Activated CD8-positive, alpha-beta memory T cell treated with anti-CD3 and anti-CD28 coated beads for 48 hours (primary cell): Measurements from ENCODE around the gene LMF1.

Source experiments
- DNase-seq, 3 experiments: peaks; one replicate each; pipeline ENCODE4 v3.0.0-alpha.2; 2020; ENCODE audit warnings: low read depth in 2 of 3, low spot score in 2 of 3

Gene LMF1

DNA sequence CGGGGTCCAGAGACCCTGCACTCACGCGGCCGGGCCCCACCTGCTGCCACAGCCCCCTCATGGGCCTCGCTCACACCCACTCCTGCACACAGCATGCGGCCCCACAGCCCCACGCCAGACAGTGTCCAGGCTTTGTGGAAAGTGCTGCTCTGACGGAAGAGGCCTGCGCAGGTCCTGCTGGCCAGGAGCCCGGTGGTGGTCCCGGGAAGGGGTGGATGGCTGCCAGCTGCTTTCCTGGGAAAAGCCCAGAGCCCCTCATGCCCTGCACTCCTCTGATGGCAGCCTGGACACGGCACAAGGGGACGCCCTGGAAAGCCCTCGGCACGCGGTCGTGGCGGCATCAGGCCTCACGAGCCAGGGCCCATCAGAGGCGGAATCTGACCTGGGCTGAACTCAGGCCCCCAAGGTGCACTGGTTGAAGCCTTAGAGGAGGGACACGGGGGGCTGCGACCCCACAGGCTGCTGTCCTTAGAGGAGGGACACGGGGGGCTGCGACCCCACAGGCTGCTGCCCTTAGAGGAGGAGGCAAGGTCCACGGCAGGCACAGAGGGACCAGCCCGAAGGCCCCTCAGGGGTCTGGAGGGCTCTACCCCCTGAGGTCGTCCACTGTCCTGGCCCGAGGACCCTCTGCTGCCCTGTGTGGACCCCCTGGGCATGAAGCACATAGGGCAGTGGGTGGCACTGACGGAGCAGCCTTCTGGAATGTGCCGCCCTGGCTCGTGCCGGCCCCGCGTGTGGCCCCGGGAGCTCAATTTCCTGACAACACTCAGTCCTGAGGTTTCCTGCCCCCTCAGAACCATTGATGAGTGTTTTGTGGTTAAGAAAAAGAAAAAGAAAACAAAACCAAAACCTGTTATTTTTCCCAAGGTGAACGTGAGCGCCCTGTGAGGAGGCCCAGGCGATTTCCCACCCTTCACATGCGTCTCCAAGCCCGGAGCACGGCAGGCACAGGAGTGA is 32.9 kb upstream of the LMF1 start:
- DNase-seq = peak in 1 of 3 experiments; percentile 29

DNA sequence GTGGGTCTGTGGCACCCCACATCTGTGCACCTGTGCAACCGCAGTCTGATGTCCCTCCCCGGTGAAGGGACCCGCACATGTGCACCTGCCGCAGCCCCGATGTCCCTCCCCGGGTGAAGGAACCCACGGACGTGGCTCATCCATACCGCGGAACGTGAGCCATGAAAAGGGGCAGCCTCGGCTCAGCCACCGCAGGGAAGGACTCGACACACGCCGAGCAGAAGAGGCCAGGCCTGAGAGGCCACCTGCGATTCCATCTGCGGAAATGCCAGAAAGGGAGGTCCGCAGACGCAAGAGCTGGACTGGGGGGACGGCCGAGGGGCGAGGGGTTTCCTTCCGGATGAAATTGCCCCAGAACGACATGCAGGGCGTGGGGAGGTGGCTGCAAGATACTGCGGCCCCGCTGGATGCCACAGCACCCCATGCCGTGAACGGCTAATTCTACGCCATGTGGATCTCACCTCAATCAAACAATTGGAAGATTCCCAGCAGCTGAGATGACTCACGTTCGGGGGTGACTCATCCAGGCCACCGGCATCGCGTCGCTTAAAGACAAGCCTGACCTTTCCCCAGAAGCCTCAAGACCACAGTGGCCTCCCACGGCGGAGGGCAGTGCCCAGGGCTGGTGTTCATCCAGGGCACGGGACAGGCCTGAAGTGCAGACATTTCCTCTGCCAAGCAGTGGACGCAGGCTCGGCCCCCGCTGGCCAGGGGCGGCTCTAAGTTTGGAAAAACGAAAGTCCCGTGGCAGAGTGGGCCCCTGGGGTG is 31.8 kb upstream of the LMF1 start:
- DNase-seq = peak; percentile 58 to 66 (median 66)

DNA sequence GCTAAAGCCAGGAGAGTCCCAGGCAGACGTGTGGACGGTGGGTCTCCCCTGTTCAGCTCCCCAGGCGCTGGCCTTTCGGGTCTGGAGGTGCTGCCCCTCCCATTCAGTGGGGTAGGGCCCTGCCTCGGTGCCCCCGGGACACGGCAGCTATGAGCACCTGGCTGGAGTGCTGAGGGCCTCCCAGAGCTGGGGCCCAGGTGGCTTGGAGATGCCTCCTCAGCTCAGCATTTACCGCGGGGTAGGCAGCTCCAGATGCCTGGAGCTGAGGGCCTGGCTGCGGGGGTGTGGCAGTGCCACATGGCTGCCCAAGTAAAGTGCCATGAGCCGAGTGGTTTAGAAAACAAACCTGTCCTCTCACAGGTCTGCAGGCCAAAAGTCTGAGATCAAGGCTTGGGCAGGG is 30.3 kb upstream of the LMF1 start:
- no peak for DNase-seq

DNA sequence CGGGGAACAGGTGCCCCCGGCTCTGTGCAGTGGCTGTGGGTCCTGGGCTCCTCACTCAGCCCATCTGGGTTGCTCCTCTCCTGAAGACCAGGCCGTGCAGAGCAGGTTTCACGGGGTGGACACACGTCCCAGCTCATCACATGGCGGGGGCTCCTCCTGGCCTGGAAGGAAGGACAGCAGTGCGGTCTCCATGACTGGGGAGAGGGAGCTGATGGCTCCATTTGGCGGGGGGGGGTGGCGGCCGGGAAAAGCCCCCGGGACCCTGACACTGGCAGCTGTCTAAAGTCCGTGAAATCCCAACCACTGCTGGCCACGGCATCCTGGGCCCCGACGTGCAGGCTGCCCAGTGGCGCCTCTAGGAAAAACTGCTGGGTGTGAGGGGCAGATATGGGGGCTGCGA is 29.8 kb upstream of the LMF1 start:
- no peak for DNase-seq

DNA sequence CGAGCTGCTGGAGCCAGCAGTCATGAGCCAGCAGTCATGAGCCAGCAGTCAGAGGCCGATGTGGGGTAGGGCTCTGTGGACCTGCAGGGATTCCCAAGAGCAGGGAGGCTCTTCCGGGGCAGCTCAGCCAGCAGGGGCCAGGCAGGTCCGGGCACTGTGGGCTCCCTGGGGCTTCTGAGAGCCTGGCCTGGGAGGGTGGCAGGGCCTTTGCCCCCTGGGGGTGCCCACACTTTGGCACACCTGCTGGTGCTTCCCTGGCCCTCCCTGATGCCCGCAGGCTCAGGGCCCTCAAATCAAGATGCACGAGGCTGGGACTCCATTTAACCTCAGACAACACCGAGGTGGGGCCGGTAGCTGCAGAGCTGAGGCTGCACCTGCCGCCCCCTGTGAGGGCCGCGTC is 28.9 kb upstream of the LMF1 start:
- DNase-seq = no peak

DNA sequence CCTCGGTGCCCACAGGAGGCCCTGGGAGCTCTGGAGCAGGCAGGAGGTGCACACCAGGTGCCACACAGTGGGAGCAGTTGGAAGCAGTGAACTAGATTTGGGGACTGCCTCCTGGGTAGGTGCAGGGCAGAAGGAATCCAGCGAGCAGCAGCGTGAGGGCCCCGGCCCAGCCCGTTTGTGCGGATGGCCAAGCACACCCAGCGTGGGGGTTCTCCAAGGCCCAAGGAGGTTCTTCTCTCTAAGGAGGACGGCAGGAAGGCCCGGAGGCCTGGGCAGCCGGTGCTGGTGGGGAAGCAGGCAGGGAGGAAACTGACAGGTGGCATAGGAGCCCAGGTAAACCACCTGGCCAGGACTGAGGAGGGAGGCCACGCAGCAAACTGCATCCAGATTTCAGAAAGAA is 27.8 kb upstream of the LMF1 start:
- no peak for DNase-seq

DNA sequence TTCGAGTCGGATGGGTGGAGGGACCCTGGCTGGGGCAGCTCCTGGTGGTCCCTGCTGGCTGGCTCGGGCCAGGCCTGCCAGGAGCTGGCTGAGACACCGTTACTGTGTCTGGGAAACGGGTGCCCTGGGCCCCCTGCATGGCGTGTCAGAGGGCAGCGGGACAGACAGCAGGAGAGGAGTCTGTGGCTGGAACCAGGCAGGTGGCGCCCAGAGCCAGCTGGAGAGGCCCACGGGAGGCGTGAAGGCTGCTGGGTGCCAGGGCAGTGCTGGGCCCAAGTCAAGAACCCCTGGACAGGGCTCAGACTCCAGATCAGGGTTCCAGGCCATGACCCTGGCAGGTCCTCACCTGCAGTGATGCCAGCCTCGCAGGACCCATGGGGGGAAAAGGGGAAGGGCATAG is 27.4 kb upstream of the LMF1 start:
- DNase-seq = no peak

DNA sequence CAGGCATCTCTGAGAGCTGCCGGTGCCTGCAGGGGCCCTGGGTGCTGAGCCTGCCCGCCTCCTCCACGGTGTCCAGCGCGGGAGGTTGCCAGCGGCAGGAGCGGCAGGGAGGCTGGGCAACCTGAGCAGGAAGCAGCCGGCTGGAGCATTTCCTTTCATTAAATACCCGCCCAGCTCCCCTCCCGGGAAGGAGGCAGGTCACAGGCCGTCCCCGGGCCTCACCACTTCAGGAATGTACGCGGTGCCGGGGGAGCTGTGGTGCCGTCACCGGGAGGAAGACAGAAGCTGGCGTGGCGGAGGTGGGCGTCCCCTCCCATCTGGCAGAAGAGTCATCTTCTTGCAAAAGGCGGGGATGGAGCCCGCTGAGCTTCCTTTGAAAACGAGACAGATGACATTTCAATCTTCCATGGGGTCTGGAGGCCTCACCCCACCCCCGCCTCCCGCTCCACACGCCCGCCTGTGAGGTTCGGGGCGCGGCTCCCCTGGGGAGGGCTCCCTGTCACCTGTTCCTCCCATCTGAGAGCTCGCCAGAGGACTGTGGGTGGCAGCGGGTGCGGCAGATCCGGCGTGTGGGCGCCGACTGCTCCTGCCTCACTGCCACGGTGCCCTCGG is 26.8 kb upstream of the LMF1 start:
- DNase-seq = no peak

DNA sequence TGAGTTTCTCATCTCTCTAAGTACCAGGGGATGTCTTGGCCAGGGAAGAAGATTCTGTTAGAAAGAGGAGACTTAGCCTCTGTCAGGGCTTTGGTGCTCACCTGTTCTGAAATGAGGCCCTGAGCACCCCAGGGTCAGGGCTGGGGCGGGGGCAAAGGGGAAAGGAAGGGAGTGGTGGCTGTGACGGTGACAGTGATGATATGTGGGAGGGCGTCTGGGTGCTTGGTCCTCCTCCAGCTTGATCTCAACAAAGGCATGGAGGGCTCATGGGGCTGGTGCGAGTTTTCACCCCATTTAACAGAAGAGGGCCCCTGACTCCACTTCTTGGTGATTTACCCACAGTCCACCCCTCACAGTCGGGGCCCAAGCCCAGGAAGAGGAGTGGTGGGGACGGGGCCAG is 25.9 kb upstream of the LMF1 start:
- DNase-seq = no peak

DNA sequence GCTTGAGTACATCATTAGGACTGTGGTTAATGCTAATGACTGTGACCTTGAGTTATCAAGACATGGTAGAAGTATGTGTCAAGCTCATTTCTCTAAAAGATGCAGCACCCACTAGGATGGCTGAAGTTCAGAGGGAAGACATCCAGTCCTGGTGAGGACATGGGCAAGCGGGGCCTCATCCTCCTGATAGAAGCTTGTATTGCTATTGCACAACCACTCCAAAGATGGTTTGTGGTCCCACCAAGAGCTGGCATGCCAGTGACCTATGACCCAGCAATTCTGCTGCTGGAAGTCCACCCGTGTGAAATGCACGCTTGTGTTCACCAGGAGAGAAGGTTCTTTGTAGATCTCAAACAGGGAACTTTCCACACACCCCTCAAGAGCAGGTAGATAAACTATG is 25.0 kb upstream of the LMF1 start:
- DNase-seq = no peak

DNA sequence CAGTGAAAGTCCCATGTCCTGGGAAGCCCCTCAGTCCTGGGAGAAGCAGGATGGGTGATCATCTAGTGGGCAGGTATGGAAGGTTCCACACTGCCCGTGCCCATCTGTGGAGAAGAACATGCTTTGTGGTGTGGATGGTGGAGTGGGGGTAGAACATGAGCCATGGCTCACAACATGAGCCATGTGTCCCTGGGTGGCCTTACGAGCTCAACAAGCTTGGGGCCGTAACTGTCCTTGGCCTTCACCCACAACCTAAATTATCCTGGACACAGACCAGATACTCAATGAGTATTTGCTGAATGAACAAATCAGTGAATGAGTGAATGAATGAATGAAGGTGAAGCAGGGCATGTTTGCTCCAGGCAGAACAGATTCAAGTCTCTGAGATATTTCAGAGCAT is 24.3 kb upstream of the LMF1 start:
- DNase-seq = no peak

DNA sequence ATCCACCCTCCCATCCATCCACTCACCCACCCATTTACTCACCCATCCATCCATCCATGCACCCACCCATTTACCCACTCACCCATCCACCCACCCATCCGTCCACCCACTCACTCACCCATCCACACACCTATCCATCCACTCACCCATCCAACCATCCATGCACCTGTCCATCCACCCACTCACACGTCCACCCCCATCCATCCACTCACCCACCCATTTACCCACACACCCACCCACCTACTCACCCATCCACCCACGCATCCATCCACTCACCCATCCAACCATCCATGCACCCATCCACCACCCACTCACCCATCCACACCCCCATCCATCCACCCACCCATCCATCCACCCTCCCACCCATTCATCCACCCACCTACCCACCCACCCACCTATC is 22.9 kb upstream of the LMF1 start:
- no peak for DNase-seq

DNA sequence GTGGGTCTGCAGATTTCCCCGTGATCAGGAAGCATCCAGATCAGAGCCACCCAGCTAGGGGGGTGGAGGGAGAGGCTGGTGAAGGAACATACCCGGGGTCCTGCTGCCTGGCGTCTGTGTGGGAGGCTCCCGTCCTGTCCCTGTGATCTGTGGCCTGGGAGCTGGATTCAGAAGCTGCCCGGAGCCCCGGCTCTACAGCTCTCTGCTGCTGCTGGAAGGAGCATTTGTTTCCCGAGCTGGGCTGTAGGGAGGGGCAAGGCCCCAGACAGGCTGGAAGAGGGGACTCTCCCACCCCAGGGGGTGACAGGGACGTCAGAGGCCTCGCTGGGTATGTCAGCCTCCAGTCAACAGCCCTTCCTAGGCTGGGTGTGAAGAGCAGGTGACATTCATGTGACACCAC is 21.0 kb upstream of the LMF1 start:
- DNase-seq = no peak

DNA sequence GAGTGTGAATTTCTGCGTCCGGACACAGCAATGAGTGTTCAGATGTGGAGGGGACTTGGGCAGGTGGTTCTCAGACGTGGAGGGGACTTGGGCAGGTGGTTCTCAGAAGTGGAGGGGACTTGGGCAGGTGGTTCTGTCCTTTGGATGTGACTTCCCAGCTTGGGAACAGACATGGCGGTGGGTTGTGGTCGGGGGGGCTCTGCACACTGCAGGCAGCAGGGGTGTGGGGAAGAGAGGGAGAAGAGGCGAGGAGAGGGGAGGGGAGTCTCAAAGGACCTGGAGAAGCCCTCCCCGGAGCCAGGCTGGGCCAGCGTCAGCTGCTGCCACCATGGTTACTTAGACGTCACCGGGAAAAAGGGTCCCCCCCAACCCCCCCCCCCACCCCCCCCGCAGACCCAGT is 20.6 kb upstream of the LMF1 start:
- no peak for DNase-seq

DNA sequence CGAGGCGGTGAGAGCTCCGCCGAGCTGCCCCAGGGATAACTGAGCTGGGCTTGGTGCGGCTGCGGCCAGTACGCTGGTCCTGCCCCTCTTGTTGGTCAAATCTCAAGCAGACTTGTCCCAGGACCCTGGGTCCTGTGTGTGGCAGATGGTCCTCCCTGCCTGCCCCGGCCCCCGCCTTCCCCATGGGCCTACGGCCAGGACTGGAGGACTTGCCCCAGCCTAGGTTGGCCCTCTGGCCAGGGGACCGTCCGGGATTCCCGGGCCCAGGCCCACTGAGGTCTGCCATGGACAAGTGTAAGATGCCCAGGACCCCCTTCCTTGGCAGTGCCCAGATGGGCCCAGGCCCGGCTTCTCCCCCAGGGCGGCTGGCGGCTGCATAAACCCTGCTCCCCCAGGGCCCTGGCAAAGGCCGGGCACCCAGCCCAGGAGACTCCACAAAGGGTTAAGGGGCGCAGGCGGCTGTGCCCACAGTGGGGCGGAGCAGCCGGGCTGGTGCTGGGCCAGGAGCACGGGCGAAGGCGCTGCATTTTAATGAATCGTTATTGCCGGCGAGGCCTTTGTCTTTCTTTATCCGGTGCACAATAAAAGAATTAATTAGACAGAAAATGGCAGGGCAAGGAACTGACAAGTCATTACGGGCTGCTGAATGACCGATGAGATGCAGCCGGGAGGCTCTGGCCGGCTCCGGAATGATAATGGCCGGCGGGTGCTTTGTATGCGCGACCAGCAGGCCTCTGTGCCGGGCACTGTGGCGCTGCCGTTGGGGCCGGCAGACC is 19.9 kb upstream of the LMF1 start:
- DNase-seq = no peak

DNA sequence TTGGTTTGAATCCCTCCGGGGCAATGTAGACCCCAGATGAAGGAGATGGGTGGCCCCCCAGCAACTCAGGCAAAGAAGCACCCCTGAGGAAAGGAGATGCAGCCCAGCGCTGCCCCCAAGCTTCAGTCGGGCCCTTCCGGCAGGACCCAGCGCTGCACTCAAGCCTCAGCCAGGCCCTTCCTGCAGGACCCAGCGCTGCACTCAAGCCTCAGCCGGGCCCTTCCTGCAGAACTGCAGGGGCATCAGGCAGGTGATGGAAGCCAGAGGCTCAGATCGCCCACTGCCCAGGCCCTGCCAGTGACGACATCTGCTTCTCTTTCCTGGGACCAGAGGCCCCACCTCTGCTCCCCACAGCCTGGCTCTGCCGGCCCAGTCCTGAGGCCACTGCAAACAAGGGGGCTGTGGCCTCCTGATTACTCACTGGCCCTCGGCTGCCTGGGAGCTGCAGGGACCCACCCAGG is 18.6 kb upstream of the LMF1 start:
- DNase-seq = no peak

DNA sequence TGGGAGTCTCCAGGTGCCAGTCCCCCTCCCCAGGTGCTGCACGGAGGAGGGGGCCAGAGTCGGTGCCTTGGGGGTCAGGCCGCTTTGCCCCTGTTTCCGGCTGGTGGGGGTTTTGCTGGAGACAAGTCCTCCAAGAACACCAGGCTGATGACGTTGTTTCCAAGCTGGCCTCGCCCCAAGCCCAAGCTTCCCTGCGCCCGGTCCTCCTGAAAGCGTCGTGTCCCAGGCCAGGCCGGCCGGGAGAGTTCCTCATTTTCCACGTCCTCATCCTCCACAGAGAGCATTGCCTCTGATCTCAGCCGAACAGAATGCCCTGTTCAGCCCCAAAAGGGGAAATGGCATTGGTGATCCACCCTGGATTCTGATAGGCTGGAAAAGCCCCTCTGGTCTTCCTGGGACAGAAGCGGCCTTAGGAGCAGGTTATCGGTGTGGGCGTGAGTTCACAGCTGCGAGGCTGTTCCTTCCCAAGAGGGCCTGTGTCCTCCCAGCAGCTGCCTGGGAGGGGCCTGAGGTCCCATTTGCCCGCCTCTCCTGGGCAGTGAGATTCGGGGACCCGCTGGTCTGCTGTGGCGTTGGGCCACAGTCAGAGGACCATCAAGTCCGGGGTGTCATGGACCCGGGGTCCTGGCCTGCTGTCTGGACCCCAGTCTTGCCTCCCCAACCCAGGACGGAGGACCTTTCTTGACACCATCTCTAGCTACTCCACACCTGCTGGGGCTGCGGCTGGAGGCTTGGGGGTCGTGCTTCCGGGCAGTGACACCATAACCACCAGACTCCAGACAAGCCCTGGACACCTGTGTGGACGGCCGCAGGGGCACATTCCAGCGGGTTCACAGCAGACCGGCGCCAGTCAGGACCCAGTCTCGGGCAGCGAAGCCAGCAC is 17.9 kb upstream of the LMF1 start:
- DNase-seq = no peak

DNA sequence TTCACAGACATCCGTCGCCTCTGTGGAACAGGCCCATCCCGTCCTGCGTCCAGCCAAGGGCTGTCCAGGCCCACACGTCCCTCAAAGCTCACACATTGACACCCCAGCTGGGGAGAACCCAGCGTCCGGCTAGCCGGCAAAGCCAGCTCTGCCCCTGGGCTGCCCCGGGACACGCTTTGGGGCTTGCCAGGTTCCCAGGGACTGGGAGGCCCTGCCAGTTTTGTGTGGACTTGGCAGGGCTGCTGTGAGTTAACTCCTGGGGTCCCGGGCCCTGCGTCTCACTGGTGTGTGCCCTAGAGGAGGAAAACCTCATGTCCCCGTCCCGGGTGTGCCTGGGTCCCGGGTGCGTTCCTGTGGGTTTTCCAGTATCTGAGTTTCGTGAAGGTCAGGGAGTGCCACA is 17.1 kb upstream of the LMF1 start:
- DNase-seq = no peak

DNA sequence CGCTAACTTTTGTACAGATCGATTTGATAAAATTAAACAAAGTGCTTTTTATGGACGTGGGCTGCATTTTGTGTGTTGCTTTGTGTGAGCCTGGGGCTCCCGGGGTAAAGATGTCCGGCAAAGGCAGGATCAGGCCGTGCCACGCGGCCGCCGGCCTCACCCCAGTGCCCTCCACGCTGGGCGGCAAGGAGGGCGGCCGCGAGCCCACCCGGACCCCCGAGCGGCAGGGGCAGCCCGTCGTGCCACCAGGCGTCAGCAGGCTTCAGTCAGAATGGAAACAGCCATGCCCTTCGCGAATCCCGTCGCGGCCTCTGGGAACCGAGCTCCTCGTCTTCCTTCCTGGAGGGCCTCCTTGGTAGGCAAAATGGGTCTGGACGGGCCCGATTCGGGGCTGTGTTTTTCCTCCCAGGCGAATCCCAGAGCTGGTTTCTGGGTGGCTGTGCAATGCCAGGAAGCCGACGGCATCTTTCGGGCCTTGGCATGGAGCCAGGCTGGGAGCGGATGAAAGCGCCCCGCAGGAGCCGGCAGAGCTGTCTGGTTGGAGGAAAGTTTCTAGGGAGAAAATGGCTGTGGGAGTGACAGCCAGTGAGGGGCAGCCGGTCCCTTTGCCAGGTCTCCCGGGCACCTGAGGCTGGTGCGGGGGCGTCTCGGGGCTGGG is 16.3 kb upstream of the LMF1 start:
- no peak for DNase-seq

DNA sequence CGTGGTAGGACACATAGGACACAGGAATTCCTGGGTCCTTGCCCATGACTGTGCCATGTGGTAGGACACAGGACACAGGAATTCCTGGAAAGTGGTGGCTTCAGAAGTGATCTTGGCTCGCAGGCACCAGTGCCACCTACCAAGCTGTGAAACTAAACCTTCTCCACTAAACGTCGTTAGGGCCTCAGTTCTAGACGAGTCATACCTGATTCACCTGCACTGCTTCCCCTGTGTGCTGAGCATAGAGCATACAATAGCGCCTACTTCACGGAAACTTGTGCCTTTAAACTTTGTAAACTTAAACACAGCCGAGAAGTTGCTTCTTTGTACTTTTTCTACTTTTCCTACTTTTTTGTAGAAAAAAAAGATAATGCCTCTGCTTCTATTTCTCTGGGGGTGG is 15.6 kb upstream of the LMF1 start:
- no peak for DNase-seq
